Keratinocyte (primary cell): ENCODE results near the gene CNGA1.

ENCODE experiments used
- CTCF ChIP-seq, 3 experiments: IDR thresholded peaks in 1 of 3; conservative IDR thresholded peaks in 1 of 3; optimal IDR thresholded peaks in 1 of 3; 2 replicates in 2 of 3; 3 replicates in 1 of 3; pipeline versions ENCODE3 to v1.5.1; 2011; ENCODE audit warnings: low read length in 3 of 3, mild to moderate bottlenecking in 3 of 3, moderate library complexity in 2 of 3, control low read depth in 1 of 3, inconsistent platforms in 1 of 3; ENCODE audit not compliant: insufficient read depth in 2 of 3; ENCODE audit errors: extremely low read depth in 1 of 3
- EZH2 ChIP-seq: IDR thresholded peaks from one replicate; pipeline ENCODE4 v1.6.1; 2012; ENCODE audit warnings: inconsistent platforms, mild to moderate bottlenecking, low read length, moderate library complexity

GRCh38 chr4:47972181-47972580, 44.3 kb downstream of the CNGA1 start:
- TF ChIP-seq CTCF (optimal IDR thresholded peaks at IDR 0.05 in 1 of 3, IDR thresholded peaks at IDR 0.05 in 1 of 3, conservative IDR thresholded peaks at IDR 0.05 in 1 of 3; ENCODE audit: extremely low read depth in 1 of 3, insufficient read depth in 2 of 3, low read length in 3 of 3): no peak
- TF ChIP-seq EZH2: no peak
